ENCODE data around the gene KCNK2.

Gene KCNK2

DNA sequence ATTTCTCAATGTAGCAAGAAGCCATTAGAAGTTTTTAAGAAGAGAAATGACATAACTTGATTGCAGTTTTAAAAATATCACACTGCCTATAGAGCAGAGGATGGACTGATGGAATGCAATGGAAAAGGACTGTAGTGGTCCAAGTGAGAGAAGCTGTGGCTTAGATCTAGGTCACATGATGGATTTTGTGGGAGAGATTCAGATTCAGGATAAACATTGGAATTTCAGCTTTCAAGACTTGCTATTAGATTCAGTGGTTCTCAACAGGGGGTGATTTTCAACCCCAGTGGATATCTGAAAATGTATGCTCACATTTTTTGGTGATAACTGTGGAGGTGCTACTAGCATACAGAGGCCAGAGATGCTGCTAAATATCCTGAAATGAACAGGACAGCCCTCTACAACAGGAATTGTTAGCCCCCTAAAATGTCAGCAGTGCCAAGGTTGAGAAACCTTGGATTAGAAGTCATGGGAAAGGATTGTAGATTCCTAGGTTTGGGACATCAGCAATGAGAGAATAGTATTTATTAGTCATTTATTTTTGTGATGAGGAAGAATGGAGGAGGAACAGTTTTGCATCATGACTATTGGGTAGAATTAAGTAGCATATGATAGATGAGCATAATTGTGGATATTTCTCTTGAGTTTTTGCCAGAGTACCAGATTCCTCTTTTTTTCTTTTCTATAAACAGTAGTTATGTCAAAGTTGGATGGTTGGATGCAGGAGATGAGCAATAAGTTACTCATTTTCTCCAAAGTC, 30.1 kb upstream of the KCNK2 start:
- no peak for DNase-seq (ENCODE audit: low spot score)
- TF ChIP-seq, protein P1, sequence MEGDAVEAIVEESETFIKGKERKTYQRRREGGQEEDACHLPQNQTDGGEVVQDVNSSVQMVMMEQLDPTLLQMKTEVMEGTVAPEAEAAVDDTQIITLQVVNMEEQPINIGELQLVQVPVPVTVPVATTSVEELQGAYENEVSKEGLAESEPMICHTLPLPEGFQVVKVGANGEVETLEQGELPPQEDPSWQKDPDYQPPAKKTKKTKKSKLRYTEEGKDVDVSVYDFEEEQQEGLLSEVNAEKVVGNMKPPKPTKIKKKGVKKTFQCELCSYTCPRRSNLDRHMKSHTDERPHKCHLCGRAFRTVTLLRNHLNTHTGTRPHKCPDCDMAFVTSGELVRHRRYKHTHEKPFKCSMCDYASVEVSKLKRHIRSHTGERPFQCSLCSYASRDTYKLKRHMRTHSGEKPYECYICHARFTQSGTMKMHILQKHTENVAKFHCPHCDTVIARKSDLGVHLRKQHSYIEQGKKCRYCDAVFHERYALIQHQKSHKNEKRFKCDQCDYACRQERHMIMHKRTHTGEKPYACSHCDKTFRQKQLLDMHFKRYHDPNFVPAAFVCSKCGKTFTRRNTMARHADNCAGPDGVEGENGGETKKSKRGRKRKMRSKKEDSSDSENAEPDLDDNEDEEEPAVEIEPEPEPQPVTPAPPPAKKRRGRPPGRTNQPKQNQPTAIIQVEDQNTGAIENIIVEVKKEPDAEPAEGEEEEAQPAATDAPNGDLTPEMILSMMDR (IDR thresholded peaks at IDR 0.05; ENCODE audit: extremely low read depth, missing control alignments), result no peak

DNA sequence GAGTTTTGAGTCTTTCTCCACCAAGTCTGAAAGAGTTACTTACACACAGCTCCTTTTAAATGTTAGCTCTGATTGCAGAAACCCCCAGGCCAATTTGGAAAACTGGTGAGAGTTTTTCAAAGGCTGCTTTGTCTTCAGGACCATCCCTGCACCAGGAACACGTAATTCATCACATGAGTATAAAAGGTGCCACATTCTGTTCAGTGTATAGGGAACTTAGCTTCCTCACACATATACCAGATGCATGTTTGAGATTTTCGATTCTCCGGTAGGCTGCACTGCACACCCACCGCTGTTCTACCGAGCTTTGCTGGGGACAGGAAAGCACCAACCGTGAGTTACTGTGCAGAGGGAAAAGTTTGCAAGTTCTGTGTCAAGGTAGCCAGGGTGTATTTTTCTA, 28.3 kb upstream of the KCNK2 start:
- no peak for DNase-seq (ENCODE audit: low spot score)
- TF ChIP-seq, protein P1 (IDR thresholded peaks at IDR 0.05; ENCODE audit: extremely low read depth, missing control alignments), result no peak

DNA sequence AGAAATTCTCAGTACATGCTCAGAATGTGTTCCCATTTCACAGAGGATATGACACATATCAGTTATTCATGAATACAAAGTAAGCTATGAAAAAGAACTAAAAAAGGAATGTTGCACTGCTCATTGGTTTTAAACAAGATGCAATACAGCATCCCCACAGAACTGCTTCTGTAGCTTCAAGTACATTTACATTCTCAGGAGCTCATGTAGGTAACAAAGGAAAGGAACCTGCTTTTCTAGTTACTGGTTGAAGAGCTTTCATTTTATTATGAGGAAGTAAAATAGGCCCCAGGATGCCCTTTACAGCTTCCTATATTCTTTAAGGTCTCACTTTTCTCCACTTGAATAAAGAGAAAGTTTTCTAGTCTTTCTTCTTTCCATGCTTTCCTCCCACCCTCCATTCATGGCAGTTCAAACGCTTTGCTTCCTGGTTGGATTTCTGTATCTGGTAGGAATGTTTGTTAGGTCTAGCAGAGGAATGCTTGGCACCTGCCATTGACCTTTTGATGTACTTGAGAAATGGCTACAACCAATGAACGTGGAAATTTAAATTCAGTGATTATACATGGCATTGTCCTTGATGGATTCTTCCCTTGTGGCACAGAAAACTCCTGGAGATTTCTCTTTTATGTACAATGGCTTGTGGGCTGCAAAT, 27.1 kb upstream of the KCNK2 start:
- no peak for DNase-seq (ENCODE audit: low spot score)
- TF ChIP-seq, protein P1 (IDR thresholded peaks at IDR 0.05; ENCODE audit: extremely low read depth, missing control alignments), result no peak

DNA sequence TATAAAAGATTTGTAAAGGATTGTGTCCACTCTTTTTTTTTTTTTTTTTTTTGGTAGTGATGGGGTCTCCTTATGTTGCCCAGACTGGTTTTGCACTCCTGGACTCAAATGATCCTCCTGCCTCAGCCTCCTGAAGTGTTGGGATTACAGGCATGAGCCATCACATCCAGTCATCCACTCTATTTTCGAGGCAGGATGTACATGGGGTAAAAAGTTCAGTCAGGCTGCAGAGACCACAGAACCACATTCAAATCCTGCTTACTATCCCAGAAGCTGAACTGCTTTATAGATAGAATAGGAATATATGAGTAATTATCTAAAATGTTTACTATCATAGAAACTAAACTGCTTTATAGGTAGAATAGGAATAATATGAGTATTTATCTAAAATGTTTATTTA, 26.0 kb upstream of the KCNK2 start:
- no peak for DNase-seq (ENCODE audit: low spot score)
- TF ChIP-seq, protein P1 (IDR thresholded peaks at IDR 0.05; ENCODE audit: extremely low read depth, missing control alignments), result no peak

DNA sequence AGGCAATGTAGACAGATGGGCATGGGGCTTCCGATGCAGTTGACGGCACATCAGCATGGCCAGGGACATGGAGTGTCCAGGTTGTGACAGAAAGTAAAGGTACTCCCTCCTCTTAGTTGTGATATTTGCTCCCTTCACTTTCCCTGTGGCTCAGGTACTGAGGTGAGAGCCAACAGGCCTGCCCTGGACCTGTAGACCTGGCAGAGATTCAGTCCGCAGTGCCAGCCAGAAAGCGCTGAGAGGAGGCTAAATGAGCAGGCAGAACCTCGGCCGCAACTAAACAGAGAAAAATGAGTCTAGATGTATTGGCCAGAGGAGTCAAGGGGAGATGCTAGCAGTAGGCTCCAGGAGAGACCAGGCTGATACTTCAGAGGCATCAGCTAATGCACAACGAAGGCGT, 22.6 kb upstream of the KCNK2 start:
- TF ChIP-seq, protein P1 (IDR thresholded peaks at IDR 0.05; ENCODE audit: extremely low read depth, missing control alignments), result no peak
- DNase-seq (ENCODE audit: low spot score), result no peak

DNA sequence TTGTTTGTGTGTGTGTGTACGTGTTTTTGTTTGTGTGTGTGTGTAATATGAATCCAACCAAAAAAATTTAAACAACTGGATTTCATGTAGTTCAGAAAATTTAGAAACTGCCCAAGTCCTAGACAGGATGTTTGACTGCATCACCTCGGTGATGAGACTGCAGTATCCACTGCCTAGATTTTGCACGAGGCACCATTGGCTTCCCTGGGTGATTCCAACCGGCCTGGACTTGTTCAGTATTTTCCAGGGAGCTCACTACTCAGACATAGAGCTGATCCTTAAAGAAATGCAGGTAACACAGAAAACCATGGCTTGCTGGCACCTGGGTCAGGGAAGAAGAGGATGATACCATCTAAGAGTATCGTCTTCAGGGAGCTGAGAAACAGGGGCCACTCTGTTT, 18.2 kb upstream of the KCNK2 start:
- TF ChIP-seq, protein P1 (IDR thresholded peaks at IDR 0.05; ENCODE audit: extremely low read depth, missing control alignments), result no peak
- DNase-seq (ENCODE audit: low spot score), result no peak

DNA sequence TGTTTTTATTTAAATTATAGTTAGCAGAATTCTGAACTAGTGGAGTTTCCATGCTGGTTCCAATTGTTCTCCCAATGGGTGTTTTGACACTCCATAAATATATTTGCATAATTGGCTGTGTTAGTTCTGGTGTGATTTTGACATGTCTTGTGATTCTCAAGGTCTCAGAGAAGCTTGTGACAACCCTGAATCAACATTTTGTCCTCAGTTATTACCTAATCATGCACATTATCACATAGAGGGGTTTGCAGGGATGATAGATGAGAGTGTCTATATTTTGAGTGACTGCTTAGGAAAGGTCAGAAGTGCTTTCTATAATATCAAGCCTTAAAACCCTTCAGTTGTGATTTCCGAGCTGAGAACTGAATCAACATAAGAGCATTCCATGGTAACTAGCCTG, 11.5 kb upstream of the KCNK2 start:
- no peak for DNase-seq (ENCODE audit: low spot score)
- TF ChIP-seq, protein P1 (IDR thresholded peaks at IDR 0.05; ENCODE audit: extremely low read depth, missing control alignments), result no peak
